Loucy (cell line): Measurements from ENCODE around the gene C10orf62.
A peak's percentile ranks its signal among the peaks of the same experiment; 100 is the strongest.

Experiments used
- H2AFZ ChIP-seq: fragments of 200-600 bp; sonication (generic); 2 replicates; pipeline ENCODE4 v1.6.0; 2016; ENCODE audit warnings: antibody characterized with exemption, mild to moderate bottlenecking, low read length, moderate library complexity
- H3F3A ChIP-seq: fragments of 200-600 bp; 2 replicates; pipeline ENCODE4 v1.6.0; 2016; ENCODE audit warnings: antibody characterized with exemption, low read depth, mild to moderate bottlenecking
- H3K27me3 ChIP-seq: fragments of 200-600 bp; sonication (generic); 2 replicates; pipeline ENCODE4 v1.6.1; 2014; ENCODE audit warnings: low read length, mild to moderate bottlenecking; ENCODE audit not compliant: insufficient read depth, poor library complexity, severe bottlenecking
- H3K36me3 ChIP-seq: fragments of 200-600 bp; sonication (generic); 2 replicates; pipeline ENCODE4 v1.6.1; 2016; ENCODE audit warnings: low read length; ENCODE audit not compliant: insufficient read depth
- H3K4me1 ChIP-seq: fragments of 200-600 bp; sonication (generic); 2 replicates; pipeline ENCODE4 v1.5.1; 2014; ENCODE audit warnings: low read length, mild to moderate bottlenecking; ENCODE audit not compliant: insufficient read depth, poor library complexity, severe bottlenecking
- H3K4me2 ChIP-seq: fragments of 200-600 bp; sonication (generic); 2 replicates; pipeline ENCODE4 v1.6.0; 2014; ENCODE audit warnings: antibody characterized with exemption, low read length, low read depth, mild to moderate bottlenecking; ENCODE audit not compliant: poor library complexity, severe bottlenecking
- H3K4me3 ChIP-seq: fragments of 200-600 bp; sonication (generic); 2 replicates; pipeline ENCODE4 v1.5.1; 2014; ENCODE audit warnings: low read length, mild to moderate bottlenecking, mixed read lengths; ENCODE audit not compliant: poor library complexity, severe bottlenecking
- H3K79me2 ChIP-seq: fragments of 200-600 bp; sonication (generic); 2 replicates; pipeline ENCODE4 v1.6.1; 2014; ENCODE audit warnings: low read length; ENCODE audit not compliant: insufficient read depth
- H3K9ac ChIP-seq: fragments of 200-600 bp; sonication (generic); 2 replicates; pipeline ENCODE4 v1.6.0; 2014; ENCODE audit warnings: mild to moderate bottlenecking, low read depth, low read length, moderate library complexity; ENCODE audit not compliant: poor library complexity, severe bottlenecking
- H3K9me2 ChIP-seq: fragments of 200-600 bp; sonication (generic); replicated peaks from 2 replicates; pipeline ENCODE4 v1.6.1; 2016; ENCODE audit warnings: low read depth, low read length, mixed read lengths
- H3K9me3 ChIP-seq: fragments of 200-600 bp; sonication (generic); 2 replicates; pipeline ENCODE4 v1.6.1; 2014; ENCODE audit warnings: mild to moderate bottlenecking, antibody characterized with exemption, low read length, low read depth; ENCODE audit not compliant: insufficient read depth
- H4K20me1 ChIP-seq: fragments of 200-600 bp; sonication (generic); 2 replicates; pipeline ENCODE4 v1.6.0; 2014; ENCODE audit warnings: antibody characterized with exemption, low read length, mild to moderate bottlenecking; ENCODE audit not compliant: insufficient read depth, poor library complexity, severe bottlenecking
- EZH2phosphoT487 ChIP-seq: fragments of 200-600 bp; IDR thresholded peaks from 2 replicates; pipeline ENCODE4 v1.6.1; 2018; ENCODE audit warnings: antibody characterized with exemption, mild to moderate bottlenecking, moderate library complexity, borderline replicate concordance
- TF ChIP-seq, protein P1 (sequence below): fragments of 200-600 bp; sonication (generic); conservative IDR thresholded peaks from 2 replicates; pipeline ENCODE4 v1.5.1; 2014; ENCODE audit warnings: mild to moderate bottlenecking, antibody characterized with exemption, low read length

C10orf62 gene

GRCh38 chr10:97590748-97591495 lies 1.4 kb downstream of the C10orf62 start:
- TF ChIP-seq EZH2phosphoT487 = no peak
- TF ChIP-seq, protein P1, sequence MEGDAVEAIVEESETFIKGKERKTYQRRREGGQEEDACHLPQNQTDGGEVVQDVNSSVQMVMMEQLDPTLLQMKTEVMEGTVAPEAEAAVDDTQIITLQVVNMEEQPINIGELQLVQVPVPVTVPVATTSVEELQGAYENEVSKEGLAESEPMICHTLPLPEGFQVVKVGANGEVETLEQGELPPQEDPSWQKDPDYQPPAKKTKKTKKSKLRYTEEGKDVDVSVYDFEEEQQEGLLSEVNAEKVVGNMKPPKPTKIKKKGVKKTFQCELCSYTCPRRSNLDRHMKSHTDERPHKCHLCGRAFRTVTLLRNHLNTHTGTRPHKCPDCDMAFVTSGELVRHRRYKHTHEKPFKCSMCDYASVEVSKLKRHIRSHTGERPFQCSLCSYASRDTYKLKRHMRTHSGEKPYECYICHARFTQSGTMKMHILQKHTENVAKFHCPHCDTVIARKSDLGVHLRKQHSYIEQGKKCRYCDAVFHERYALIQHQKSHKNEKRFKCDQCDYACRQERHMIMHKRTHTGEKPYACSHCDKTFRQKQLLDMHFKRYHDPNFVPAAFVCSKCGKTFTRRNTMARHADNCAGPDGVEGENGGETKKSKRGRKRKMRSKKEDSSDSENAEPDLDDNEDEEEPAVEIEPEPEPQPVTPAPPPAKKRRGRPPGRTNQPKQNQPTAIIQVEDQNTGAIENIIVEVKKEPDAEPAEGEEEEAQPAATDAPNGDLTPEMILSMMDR = no peak
- H3K27me3 ChIP-seq = no peaks in the 10 kb centered on the region
- peak overlapping the region; percentile 55; the same call in 1 of the 2 replicates for H2AFZ ChIP-seq
- no peaks in the 10 kb centered on the region for H3K9me2 ChIP-seq
- no peaks in the 10 kb centered on the region for H4K20me1 ChIP-seq
- no peak overlapping the region for H3K4me2 ChIP-seq
- H3K4me1 ChIP-seq = no peaks in the 10 kb centered on the region
- H3K4me3 ChIP-seq = no peak overlapping the region
- H3K9ac ChIP-seq = no peak overlapping the region
- H3K79me2 ChIP-seq = no peaks in the 10 kb centered on the region
- H3K36me3 ChIP-seq = no peaks in the 10 kb centered on the region
- H3F3A ChIP-seq = no peaks in the 10 kb centered on the region
- H3K9me3 ChIP-seq = no peaks in the 10 kb centered on the region

DNA sequence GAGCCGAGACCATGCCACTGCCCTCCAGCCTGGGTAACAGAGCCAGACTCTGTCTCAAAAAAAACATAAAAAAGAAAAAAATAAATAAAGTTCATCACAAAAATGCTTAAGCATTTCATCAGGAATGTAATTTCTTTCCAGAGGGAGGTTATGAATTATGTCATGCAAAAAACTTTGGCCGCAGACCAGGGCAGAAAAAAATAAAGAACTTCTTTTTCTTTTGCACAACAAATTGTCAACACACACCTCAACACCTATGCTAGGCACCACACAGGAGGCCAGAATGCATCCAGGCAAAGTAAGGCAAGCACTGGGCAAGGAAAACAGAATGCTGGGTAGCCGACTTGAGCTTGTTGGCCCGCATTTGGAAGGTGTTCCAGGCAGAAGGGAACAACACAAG lies 3.9 kb downstream of the C10orf62 start:
- Histone ChIP-seq H2AFZ (no peak overlapping the region), H3F3A (no peaks in the 10 kb centered on the region), H3K9ac (no peak overlapping the region), H3K9me2 (no peaks in the 10 kb centered on the region), H3K4me1 (no peaks in the 10 kb centered on the region), H3K79me2 (no peaks in the 10 kb centered on the region), H3K9me3 (no peaks in the 10 kb centered on the region), H3K4me2 (no peak overlapping the region), H3K27me3 (no peaks in the 10 kb centered on the region), H3K4me3 (no peak overlapping the region), H4K20me1 (no peaks in the 10 kb centered on the region), H3K36me3 (no peaks in the 10 kb centered on the region)
- no peak for TF ChIP-seq EZH2phosphoT487
- TF ChIP-seq, protein P1 = no peak

- TF ChIP-seq, protein P1 = no peak
- TF ChIP-seq EZH2phosphoT487 = no peak
- H3K4me3 ChIP-seq = no peak overlapping the region
- H2AFZ ChIP-seq = no peak overlapping the region
- H3K9me2 ChIP-seq = no peaks in the 10 kb centered on the region
- H4K20me1 ChIP-seq = no peaks in the 10 kb centered on the region
- H3K9ac ChIP-seq = no peak overlapping the region
- no peak overlapping the region for H3K4me2 ChIP-seq
- no peaks in the 10 kb centered on the region for H3K79me2 ChIP-seq
- H3F3A ChIP-seq = no peaks in the 10 kb centered on the region
- H3K9me3 ChIP-seq = no peaks in the 10 kb centered on the region
- H3K36me3 ChIP-seq = no peaks in the 10 kb centered on the region
- H3K27me3 ChIP-seq = no peaks in the 10 kb centered on the region
- H3K4me1 ChIP-seq = no peaks in the 10 kb centered on the region
Observed at GRCh38 chr10:97596101-97597082, 6.9 kb downstream of the C10orf62 start.
